ENCODE results near the gene MACROD2. TPM values are rescaled to one million over a fixed set of nuclear protein-coding genes. Genes with fewer than 3 reads are reported as not detected.

The MACROD2 gene
- polyA plus RNA-seq, 1 donor: 5.4 TPM

- Histone ChIP-seq H3K36me3 (ENCODE audit: control insufficient read depth, insufficient read depth, low read length) (no peaks in the 10 kb centered on the region), H3K9me3 (ENCODE audit: control insufficient read depth, low read depth, low read length) (no peaks in the 10 kb centered on the region), H3K4me1 (ENCODE audit: control insufficient read depth, insufficient read depth, low read length) (no peaks in the 10 kb centered on the region), H3K4me3 (ENCODE audit: low read length) (no peak overlapping the region), H3K27ac (ENCODE audit: low read length) (no peak overlapping the region), H3K27me3 (ENCODE audit: control insufficient read depth, insufficient read depth, low read length) (no peaks in the 10 kb centered on the region)
- WGBS (ENCODE audit: insufficient coverage, low lambda C conversion rate): no CpG with 5 or more reads among the region's 1 CpG
- no peak for DNase-seq
These were observed 1218.7 kb downstream of the MACROD2 start for GRCh38 chr20:15214051-15214450.

GRCh38 chr20:15220009-15220656 lies 1224.8 kb downstream of the MACROD2 start:
- no peak for DNase-seq

GRCh38 chr20:15220778-15221565 lies 1225.7 kb downstream of the MACROD2 start:
- 83% methylated on average over 1 of the region's 6 CpGs for WGBS (ENCODE audit: insufficient coverage, low lambda C conversion rate)
- no peak overlapping the region for H3K27ac ChIP-seq (ENCODE audit: low read length)
- H3K4me3 ChIP-seq (ENCODE audit: low read length): no peak overlapping the region

More at GRCh38 chr20:15220009-15220656, 1224.8 kb downstream of the MACROD2 start:
- WGBS (ENCODE audit: insufficient coverage, low lambda C conversion rate): 62% methylated on average over 3 of the region's 6 CpGs
- Histone ChIP-seq H3K9me3 (ENCODE audit: control insufficient read depth, low read depth, low read length) (no peaks in the 10 kb centered on the region), H3K4me3 (ENCODE audit: low read length) (no peak overlapping the region), H3K36me3 (ENCODE audit: control insufficient read depth, insufficient read depth, low read length) (no peaks in the 10 kb centered on the region), H3K27me3 (ENCODE audit: control insufficient read depth, insufficient read depth, low read length) (no peaks in the 10 kb centered on the region), H3K4me1 (ENCODE audit: control insufficient read depth, insufficient read depth, low read length) (no peaks in the 10 kb centered on the region), H3K27ac (ENCODE audit: low read length) (no peak overlapping the region)

GRCh38 chr20:15222502-15223330 lies 1227.4 kb downstream of the MACROD2 start:
- H3K27me3 ChIP-seq (ENCODE audit: control insufficient read depth, insufficient read depth, low read length): no peaks in the 10 kb centered on the region
- no peak overlapping the region for H3K27ac ChIP-seq (ENCODE audit: low read length)
- no peaks in the 10 kb centered on the region for H3K4me1 ChIP-seq (ENCODE audit: control insufficient read depth, insufficient read depth, low read length)
- H3K9me3 ChIP-seq (ENCODE audit: control insufficient read depth, low read depth, low read length): no peaks in the 10 kb centered on the region
- H3K4me3 ChIP-seq (ENCODE audit: low read length): no peak overlapping the region
- H3K36me3 ChIP-seq (ENCODE audit: control insufficient read depth, insufficient read depth, low read length): no peaks in the 10 kb centered on the region
- DNase-seq: no peak
- WGBS (ENCODE audit: insufficient coverage, low lambda C conversion rate): 100% methylated on average over 1 of the region's 5 CpGs

More at GRCh38 chr20:15220778-15221565, 1225.7 kb downstream of the MACROD2 start:
- H3K27me3 ChIP-seq (ENCODE audit: control insufficient read depth, insufficient read depth, low read length): no peaks in the 10 kb centered on the region
- no peak for DNase-seq
- H3K4me1 ChIP-seq (ENCODE audit: control insufficient read depth, insufficient read depth, low read length): no peaks in the 10 kb centered on the region
- no peaks in the 10 kb centered on the region for H3K9me3 ChIP-seq (ENCODE audit: control insufficient read depth, low read depth, low read length)
- H3K36me3 ChIP-seq (ENCODE audit: control insufficient read depth, insufficient read depth, low read length): no peaks in the 10 kb centered on the region

- Histone ChIP-seq H3K27me3 (ENCODE audit: control insufficient read depth, insufficient read depth, low read length) (no peaks in the 10 kb centered on the region), H3K27ac (ENCODE audit: low read length) (no peak overlapping the region), H3K36me3 (ENCODE audit: control insufficient read depth, insufficient read depth, low read length) (no peaks in the 10 kb centered on the region), H3K9me3 (ENCODE audit: control insufficient read depth, low read depth, low read length) (no peaks in the 10 kb centered on the region), H3K4me1 (ENCODE audit: control insufficient read depth, insufficient read depth, low read length) (no peaks in the 10 kb centered on the region), H3K4me3 (ENCODE audit: low read length) (no peak overlapping the region)
- DNase-seq: no peak
- WGBS (ENCODE audit: insufficient coverage, low lambda C conversion rate): no CpG with 5 or more reads among the region's 2 CpGs
These were observed 1228.9 kb downstream of the MACROD2 start for GRCh38 chr20:15224199-15224598.

- no peaks in the 10 kb centered on the region for H3K27me3 ChIP-seq (ENCODE audit: control insufficient read depth, insufficient read depth, low read length)
- no peak for DNase-seq
- H3K4me3 ChIP-seq (ENCODE audit: low read length): no peak overlapping the region
- H3K4me1 ChIP-seq (ENCODE audit: control insufficient read depth, insufficient read depth, low read length): no peaks in the 10 kb centered on the region
- H3K27ac ChIP-seq (ENCODE audit: low read length): no peak overlapping the region
- no peaks in the 10 kb centered on the region for H3K36me3 ChIP-seq (ENCODE audit: control insufficient read depth, insufficient read depth, low read length)
- 66% methylated on average over 3 of the region's 3 CpGs for WGBS (ENCODE audit: insufficient coverage, low lambda C conversion rate)
- no peaks in the 10 kb centered on the region for H3K9me3 ChIP-seq (ENCODE audit: control insufficient read depth, low read depth, low read length)
These were observed 1231.8 kb downstream of the MACROD2 start for GRCh38 chr20:15227102-15227501.

- Histone ChIP-seq H3K36me3 (ENCODE audit: control insufficient read depth, insufficient read depth, low read length) (no peaks in the 10 kb centered on the region), H3K9me3 (ENCODE audit: control insufficient read depth, low read depth, low read length) (no peaks in the 10 kb centered on the region), H3K4me1 (ENCODE audit: control insufficient read depth, insufficient read depth, low read length) (no peaks in the 10 kb centered on the region), H3K27ac (ENCODE audit: low read length) (no peak overlapping the region), H3K27me3 (ENCODE audit: control insufficient read depth, insufficient read depth, low read length) (no peaks in the 10 kb centered on the region), H3K4me3 (ENCODE audit: low read length) (no peak overlapping the region)
- no peak for DNase-seq
- no CpG with 5 or more reads among the region's 1 CpG for WGBS (ENCODE audit: insufficient coverage, low lambda C conversion rate)
These were observed 1236.9 kb downstream of the MACROD2 start for GRCh38 chr20:15232243-15232642.

GRCh38 chr20:15235471-15236198 lies 1240.3 kb downstream of the MACROD2 start:
- Histone ChIP-seq H3K27ac (ENCODE audit: low read length) (no peak overlapping the region), H3K36me3 (ENCODE audit: control insufficient read depth, insufficient read depth, low read length) (no peaks in the 10 kb centered on the region), H3K27me3 (ENCODE audit: control insufficient read depth, insufficient read depth, low read length) (no peaks in the 10 kb centered on the region), H3K4me3 (ENCODE audit: low read length) (no peak overlapping the region), H3K9me3 (ENCODE audit: control insufficient read depth, low read depth, low read length) (no peaks in the 10 kb centered on the region), H3K4me1 (ENCODE audit: control insufficient read depth, insufficient read depth, low read length) (no peaks in the 10 kb centered on the region)
- WGBS (ENCODE audit: insufficient coverage, low lambda C conversion rate): 60% methylated on average over 1 of the region's 2 CpGs
- no peak for DNase-seq

GRCh38 chr20:15236812-15237211 lies 1241.5 kb downstream of the MACROD2 start:
- Histone ChIP-seq H3K9me3 (ENCODE audit: control insufficient read depth, low read depth, low read length) (no peaks in the 10 kb centered on the region), H3K4me1 (ENCODE audit: control insufficient read depth, insufficient read depth, low read length) (no peaks in the 10 kb centered on the region), H3K27ac (ENCODE audit: low read length) (no peak overlapping the region), H3K4me3 (ENCODE audit: low read length) (no peak overlapping the region), H3K27me3 (ENCODE audit: control insufficient read depth, insufficient read depth, low read length) (no peaks in the 10 kb centered on the region), H3K36me3 (ENCODE audit: control insufficient read depth, insufficient read depth, low read length) (no peaks in the 10 kb centered on the region)
- no CpG with 5 or more reads among the region's 1 CpG for WGBS (ENCODE audit: insufficient coverage, low lambda C conversion rate)
- DNase-seq: peak; percentile 9 to 46
